OCI-LY3 (cell line): ENCODE results near the gene GFAP.

ENCODE experiments used
- H2AFZ ChIP-seq: fragments of 200-600, 300-600 bp; shearing (Covaris generic); 2 replicates; pipeline ENCODE4 v1.6.0; 2014; ENCODE audit warnings: antibody characterized with exemption, low read depth, low read length
- H3K27ac ChIP-seq: fragments of 200-600, 300-600 bp; sonication (generic); 2 replicates; pipeline ENCODE4 v1.5.1; 2014; ENCODE audit warnings: mild to moderate bottlenecking, low read length, moderate library complexity, mixed read lengths
- H3K27me3 ChIP-seq: fragments of 200-600, 300-600 bp; sonication (generic); 2 replicates; pipeline ENCODE4 v1.6.1; 2014; ENCODE audit warnings: low read depth, low read length, mixed read lengths
- H3K36me3 ChIP-seq: fragments of 200-600, 300-600 bp; sonication (generic); replicated peaks from 2 replicates; pipeline ENCODE3; 2014; ENCODE audit warnings: low read depth, low read length, mixed read lengths
- H3K4me1 ChIP-seq: fragments of 300-600, 200-600 bp; sonication (generic); 2 replicates; pipeline ENCODE4 v1.6.1; 2014; ENCODE audit warnings: low read length, mixed read lengths
- H3K4me2 ChIP-seq: fragments of 200-600, 300-600 bp; sonication (generic); 2 replicates; pipeline ENCODE4 v1.6.1; 2014; ENCODE audit warnings: low read length, mixed read lengths
- H3K4me3 ChIP-seq: fragments of 300-600, 200-600 bp; sonication (generic); 2 replicates; pipeline ENCODE4 v1.5.1; 2014; ENCODE audit warnings: antibody characterized with exemption, mild to moderate bottlenecking, low read length, moderate library complexity
- H3K79me2 ChIP-seq: fragments of 300-600, 200-600 bp; shearing (Covaris generic); 2 replicates; pipeline ENCODE4 v1.6.1; 2014; ENCODE audit warnings: mild to moderate bottlenecking, low read length, mixed read lengths
- H3K9ac ChIP-seq: fragments of 300-600, 200-600 bp; shearing (Covaris generic); 2 replicates; pipeline ENCODE4 v1.6.0; 2014; ENCODE audit warnings: mild to moderate bottlenecking, low read length, moderate library complexity
- H3K9me3 ChIP-seq: fragments of 200-600, 300-600 bp; shearing (Covaris generic); 2 replicates; pipeline ENCODE4 v1.6.1; 2014; ENCODE audit warnings: low read length, mixed read lengths; ENCODE audit not compliant: insufficient read depth
- H4K20me1 ChIP-seq: fragments of 200-600, 300-600 bp; sonication (generic); 2 replicates; pipeline ENCODE4 v1.6.1; 2016; ENCODE audit warnings: low read length, mixed read lengths; ENCODE audit not compliant: insufficient read depth
- EZH2phosphoT487 ChIP-seq: fragments of 200-600 bp; shearing (Covaris generic); IDR thresholded peaks from 2 replicates; pipeline ENCODE4 v1.6.1; 2018; ENCODE audit warnings: antibody characterized with exemption, mixed run types, low read depth
- TF ChIP-seq, protein P1 (sequence below): fragments of 200-600, 300-600 bp; sonication (generic); IDR thresholded peaks from 2 replicates; pipeline ENCODE4 v1.5.1; 2014; ENCODE audit warnings: antibody characterized with exemption, low read length, low read depth

Gene GFAP

DNA sequence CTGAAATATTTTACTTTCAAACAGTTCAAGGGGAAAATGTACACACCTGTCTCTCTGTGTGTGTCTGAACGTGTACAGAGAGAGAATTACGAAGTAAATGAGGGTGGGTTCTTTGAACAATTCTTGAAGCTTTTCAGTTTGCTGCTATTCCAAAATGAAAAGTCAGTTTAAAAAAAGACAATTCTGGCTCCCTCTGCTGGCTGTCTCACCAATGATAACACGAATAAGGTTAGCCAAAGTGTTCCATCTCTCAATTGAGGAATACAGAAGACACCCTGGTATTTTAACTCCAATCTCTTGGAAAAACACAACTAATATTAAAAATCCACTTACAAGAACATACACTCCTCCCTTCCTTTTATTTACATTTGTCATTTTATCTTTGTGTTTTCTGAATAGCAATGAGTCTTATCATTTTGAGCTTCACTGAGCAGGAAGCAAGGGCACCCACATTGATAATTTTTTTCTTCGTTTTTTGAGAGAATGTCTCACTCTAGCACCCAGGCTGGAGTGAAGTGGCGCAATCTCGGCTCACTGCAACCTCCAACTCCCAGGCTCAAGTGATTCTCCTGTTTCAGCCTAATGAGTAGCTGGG, 36.6 kb downstream of the GFAP start:
- no peak overlapping the region for H3K4me2 ChIP-seq
- no peaks in the 10 kb centered on the region for H3K79me2 ChIP-seq
- TF ChIP-seq, protein P1, sequence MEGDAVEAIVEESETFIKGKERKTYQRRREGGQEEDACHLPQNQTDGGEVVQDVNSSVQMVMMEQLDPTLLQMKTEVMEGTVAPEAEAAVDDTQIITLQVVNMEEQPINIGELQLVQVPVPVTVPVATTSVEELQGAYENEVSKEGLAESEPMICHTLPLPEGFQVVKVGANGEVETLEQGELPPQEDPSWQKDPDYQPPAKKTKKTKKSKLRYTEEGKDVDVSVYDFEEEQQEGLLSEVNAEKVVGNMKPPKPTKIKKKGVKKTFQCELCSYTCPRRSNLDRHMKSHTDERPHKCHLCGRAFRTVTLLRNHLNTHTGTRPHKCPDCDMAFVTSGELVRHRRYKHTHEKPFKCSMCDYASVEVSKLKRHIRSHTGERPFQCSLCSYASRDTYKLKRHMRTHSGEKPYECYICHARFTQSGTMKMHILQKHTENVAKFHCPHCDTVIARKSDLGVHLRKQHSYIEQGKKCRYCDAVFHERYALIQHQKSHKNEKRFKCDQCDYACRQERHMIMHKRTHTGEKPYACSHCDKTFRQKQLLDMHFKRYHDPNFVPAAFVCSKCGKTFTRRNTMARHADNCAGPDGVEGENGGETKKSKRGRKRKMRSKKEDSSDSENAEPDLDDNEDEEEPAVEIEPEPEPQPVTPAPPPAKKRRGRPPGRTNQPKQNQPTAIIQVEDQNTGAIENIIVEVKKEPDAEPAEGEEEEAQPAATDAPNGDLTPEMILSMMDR = peak; percentile 70
- TF ChIP-seq EZH2phosphoT487 = no peak
- H3K4me1 ChIP-seq = no peaks in the 10 kb centered on the region
- peaks cover 53% of the 10 kb centered on the region for H3K36me3 ChIP-seq
- H3K9ac ChIP-seq = no peak overlapping the region
- H3K27me3 ChIP-seq = no peaks in the 10 kb centered on the region
- H2AFZ ChIP-seq = no peak overlapping the region
- H3K9me3 ChIP-seq = no peaks in the 10 kb centered on the region
- H3K27ac ChIP-seq = no peak overlapping the region
- H3K4me3 ChIP-seq = no peak overlapping the region
- no peaks in the 10 kb centered on the region for H4K20me1 ChIP-seq

DNA sequence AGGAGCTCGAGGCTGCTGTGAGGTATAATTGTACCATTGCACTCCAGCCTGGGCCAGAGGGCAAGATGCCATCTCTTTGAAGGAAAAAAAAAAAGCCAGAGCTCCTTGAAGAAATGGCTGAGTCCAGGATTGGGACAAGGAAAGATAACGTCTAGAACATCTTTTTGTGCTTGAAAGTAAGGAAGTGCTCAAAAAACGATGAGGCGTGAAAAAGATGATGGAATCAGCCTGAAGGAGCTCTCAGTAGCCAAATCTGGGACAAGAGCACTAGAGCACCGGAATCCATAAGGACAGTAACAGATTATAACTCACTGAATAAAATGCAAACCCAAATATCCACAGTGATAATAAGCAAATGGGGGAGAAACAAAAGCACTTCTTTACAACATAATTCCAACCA, 38.2 kb downstream of the GFAP start:
- Histone ChIP-seq H3K9ac (no peak overlapping the region), H3K27me3 (no peaks in the 10 kb centered on the region), H3K4me2 (no peak overlapping the region), H3K4me1 (no peaks in the 10 kb centered on the region), H2AFZ (no peak overlapping the region), H3K36me3 (peaks cover 51% of the 10 kb centered on the region), H3K4me3 (no peak overlapping the region), H3K27ac (no peak overlapping the region), H3K79me2 (no peaks in the 10 kb centered on the region), H4K20me1 (no peaks in the 10 kb centered on the region), H3K9me3 (no peaks in the 10 kb centered on the region)
- TF ChIP-seq EZH2phosphoT487 = no peak
- TF ChIP-seq, protein P1 = no peak

DNA sequence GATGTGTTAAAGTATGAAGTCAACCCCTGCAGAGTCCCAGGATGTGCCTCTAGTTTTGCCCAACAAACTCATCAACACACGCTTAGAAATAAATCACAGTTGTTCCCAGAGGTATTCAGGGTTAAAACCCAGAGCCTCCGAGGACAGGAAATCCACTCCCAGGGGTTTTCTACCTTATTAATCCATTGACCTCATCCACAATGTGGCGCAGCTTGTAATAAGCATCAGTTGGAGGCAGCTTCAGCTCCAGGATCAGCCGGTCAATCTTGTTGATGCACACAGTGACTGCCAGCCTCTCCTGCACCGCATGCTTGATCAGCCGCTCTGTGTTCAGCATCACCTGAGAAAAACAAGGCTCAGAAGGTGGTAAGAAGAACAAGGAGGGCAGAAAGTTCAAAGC, 39.5 kb downstream of the GFAP start:
- H3K27ac ChIP-seq = no peak overlapping the region
- H3K9me3 ChIP-seq = no peaks in the 10 kb centered on the region
- H4K20me1 ChIP-seq = no peaks in the 10 kb centered on the region
- H3K27me3 ChIP-seq = no peaks in the 10 kb centered on the region
- no peak overlapping the region for H2AFZ ChIP-seq
- H3K36me3 ChIP-seq = peaks cover 52% of the 10 kb centered on the region
- TF ChIP-seq EZH2phosphoT487 = no peak
- TF ChIP-seq, protein P1 = no peak
- H3K4me1 ChIP-seq = no peaks in the 10 kb centered on the region
- no peak overlapping the region for H3K9ac ChIP-seq
- no peaks in the 10 kb centered on the region for H3K79me2 ChIP-seq
- no peak overlapping the region for H3K4me3 ChIP-seq
- no peak overlapping the region for H3K4me2 ChIP-seq

DNA sequence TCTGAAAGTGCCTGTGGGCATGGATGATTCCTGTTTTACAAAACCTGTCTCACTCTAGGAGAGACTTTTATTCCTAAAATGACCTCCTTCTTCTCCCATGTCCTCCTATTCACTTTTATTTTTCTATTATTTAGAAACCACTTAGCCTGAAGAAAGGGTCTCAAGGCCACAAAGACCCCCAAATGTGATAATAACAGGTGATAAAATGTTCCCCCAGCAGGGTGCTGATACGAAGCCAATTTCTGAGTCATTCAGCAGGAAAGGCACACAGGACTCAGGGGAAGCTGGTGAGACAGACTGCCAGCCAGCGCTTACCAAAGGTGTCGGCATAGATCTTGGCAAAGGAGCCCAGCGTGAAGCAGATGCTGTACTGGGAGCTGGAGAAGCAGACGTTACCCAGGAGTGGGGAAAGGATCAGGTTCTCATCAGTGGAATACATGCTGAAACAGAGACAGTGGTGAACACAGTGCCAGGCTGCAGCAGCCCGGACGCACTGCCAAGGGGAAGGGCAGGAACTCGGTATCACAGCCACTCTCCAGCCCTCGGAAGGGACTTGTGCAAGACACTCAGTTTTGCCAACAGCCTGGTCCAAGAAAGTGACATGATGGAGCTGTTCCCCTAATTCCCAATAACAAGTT, 43.0 kb downstream of the GFAP start:
- H3K79me2 ChIP-seq = no peaks in the 10 kb centered on the region
- no peaks in the 10 kb centered on the region for H4K20me1 ChIP-seq
- H3K9me3 ChIP-seq = no peaks in the 10 kb centered on the region
- no peak overlapping the region for H3K27ac ChIP-seq
- no peaks in the 10 kb centered on the region for H3K4me1 ChIP-seq
- no peaks in the 10 kb centered on the region for H3K27me3 ChIP-seq
- no peak overlapping the region for H2AFZ ChIP-seq
- TF ChIP-seq, protein P1 = no peak
- TF ChIP-seq EZH2phosphoT487 = no peak
- peaks cover 62% of the 10 kb centered on the region for H3K36me3 ChIP-seq
- no peak overlapping the region for H3K4me2 ChIP-seq
- no peak overlapping the region for H3K9ac ChIP-seq
- no peak overlapping the region for H3K4me3 ChIP-seq
